GM18517 (cell line): Measurements from ENCODE around the gene USP54.
A peak's percentile ranks its signal among the peaks of the same experiment; 100 is the strongest.

ENCODE experiments used
- ATAC-seq: cut with Tn5 transposase; IDR thresholded peaks from one replicate; pipeline ENCODE4 v1.9.1; 2021; ENCODE audit warnings: mild to moderate bottlenecking, moderate library complexity; ENCODE audit not compliant: unreplicated experiment

Gene USP54

GRCh38 chr10:73537288-73537687 lies 53.9 kb downstream of the USP54 start:
- ATAC-seq, result no peak

GRCh38 chr10:73534857-73535256 lies 56.3 kb downstream of the USP54 start:
- no peak for ATAC-seq

GRCh38 chr10:73529089-73529832 lies 61.9 kb downstream of the USP54 start:
- no peak for ATAC-seq

- ATAC-seq, result no peak
Observed at GRCh38 chr10:73522263-73522662, 68.9 kb downstream of the USP54 start.

- no peak for ATAC-seq
Observed at GRCh38 chr10:73519336-73519735, 71.8 kb downstream of the USP54 start.

- ATAC-seq, result no peak
Observed at GRCh38 chr10:73517166-73517888, 73.8 kb downstream of the USP54 start.

- no peak for ATAC-seq
Observed at GRCh38 chr10:73512207-73512743, 78.9 kb downstream of the USP54 start.

- no peak for ATAC-seq
Observed at GRCh38 chr10:73509695-73510094, 81.4 kb downstream of the USP54 start.

- ATAC-seq, result no peak
Observed at GRCh38 chr10:73506491-73506890, 84.7 kb downstream of the USP54 start.

GRCh38 chr10:73506074-73506473 lies 85.1 kb downstream of the USP54 start:
- no peak for ATAC-seq

GRCh38 chr10:73503037-73503436 lies 88.1 kb downstream of the USP54 start:
- ATAC-seq, result no peak

GRCh38 chr10:73501651-73502050 lies 89.5 kb downstream of the USP54 start:
- no peak for ATAC-seq

GRCh38 chr10:73497623-73498022 lies 93.5 kb downstream of the USP54 start:
- ATAC-seq, result no peak

- peak; percentile 44 for ATAC-seq
Observed at GRCh38 chr10:73495884-73496674, 95.1 kb downstream of the USP54 start, which contains the start of gene PPP3CB. Gene PPP3CB, minus strand, starts transcription at chr10:73496024. Its CDS starts 135 bp downstream, at chr10:73495889.

GRCh38 chr10:73495226-73495883 lies 95.8 kb downstream of the USP54 start:
- peak; percentile 86 for ATAC-seq

GRCh38 chr10:73494877-73495225 lies 96.3 kb downstream of the USP54 start:
- ATAC-seq, result no peak

- ATAC-seq, result no peak
Observed at GRCh38 chr10:73494213-73494612, 96.9 kb downstream of the USP54 start.

- ATAC-seq, result no peak
Observed at GRCh38 chr10:73493781-73494180, 97.4 kb downstream of the USP54 start.

GRCh38 chr10:73486601-73487000 lies 104.5 kb downstream of the USP54 start:
- ATAC-seq, result no peak

- no peak for ATAC-seq
Observed at GRCh38 chr10:73485320-73485719, 105.8 kb downstream of the USP54 start.

- ATAC-seq, result no peak
Observed at GRCh38 chr10:73480158-73480557, 111.0 kb downstream of the USP54 start.
